Eye (tissue), 1 donor: ENCODE results near the gene PLPPR3.

Experiments used
- DNase-seq: peaks from one replicate; pipeline ENCODE4 v3.0.0-alpha.2; 2015

Gene PLPPR3

GRCh38 chr19:795691-796581 lies 25.8 kb downstream of the PLPPR3 start:
- no peak for DNase-seq

- no peak for DNase-seq
Observed at GRCh38 chr19:795073-795611, 26.6 kb downstream of the PLPPR3 start.

GRCh38 chr19:793806-794205 lies 27.9 kb downstream of the PLPPR3 start:
- DNase-seq = no peak

GRCh38 chr19:792306-792885 lies 29.4 kb downstream of the PLPPR3 start:
- DNase-seq = no peak

GRCh38 chr19:791567-792305 lies 30.0 kb downstream of the PLPPR3 start:
- no peak for DNase-seq

GRCh38 chr19:791007-791566 lies 30.7 kb downstream of the PLPPR3 start:
- no peak for DNase-seq

- DNase-seq = no peak
Observed at GRCh38 chr19:789701-790060, 32.1 kb downstream of the PLPPR3 start.

GRCh38 chr19:788983-789700 lies 32.6 kb downstream of the PLPPR3 start:
- peak; percentile 76 for DNase-seq

- DNase-seq = no peak
Observed at GRCh38 chr19:788686-788982, 33.1 kb downstream of the PLPPR3 start.

- no peak for DNase-seq
Observed at GRCh38 chr19:787536-787935, 34.2 kb downstream of the PLPPR3 start.

- no peak for DNase-seq
Observed at GRCh38 chr19:784541-784940, 37.2 kb downstream of the PLPPR3 start.

- DNase-seq = peak; percentile 18
Observed at GRCh38 chr19:782878-783668, 38.7 kb downstream of the PLPPR3 start.

- peak; percentile 58 for DNase-seq
Observed at GRCh38 chr19:782185-782877, 39.4 kb downstream of the PLPPR3 start.

- no peak for DNase-seq
Observed at GRCh38 chr19:781800-782184, 40.0 kb downstream of the PLPPR3 start.

- no peak for DNase-seq
Observed at GRCh38 chr19:780935-781334, 40.8 kb downstream of the PLPPR3 start.

GRCh38 chr19:778910-779653 lies 42.7 kb downstream of the PLPPR3 start:
- peak; percentile 83 for DNase-seq

- DNase-seq = peak; percentile 69
Observed at GRCh38 chr19:776549-776948, 45.2 kb downstream of the PLPPR3 start.

- DNase-seq = no peak
Observed at GRCh38 chr19:772730-773436, 48.9 kb downstream of the PLPPR3 start.

GRCh38 chr19:772063-772462 lies 49.7 kb downstream of the PLPPR3 start:
- no peak for DNase-seq

- DNase-seq = peak; percentile 52
Observed at GRCh38 chr19:771332-771785, 50.4 kb downstream of the PLPPR3 start.
